Sigmoid colon (tissue), 7 donors: ENCODE results near the gene GPANK1. TPM values are rescaled to one million over a fixed set of nuclear protein-coding genes. Genes with fewer than 3 reads are reported as not detected.

Source experiments
- DNase-seq: peaks from one replicate; pipeline ENCODE4 v3.0.0-alpha.2; 2019
- H3K27ac ChIP-seq, 4 donors: fragments of 200-600 bp; sonication (generic); one replicate each; pipeline ENCODE4 v1.5.1; 2016 to 2019; ENCODE audit warnings: mild to moderate bottlenecking in 1 of 4
- H3K27me3 ChIP-seq, 3 donors: fragments of 200-600 bp; sonication (generic); one replicate each; pipeline ENCODE4 v1.5.1; 2019; ENCODE audit warnings: mild to moderate bottlenecking in 1 of 3
- H3K36me3 ChIP-seq, 4 donors: fragments of 200-600 bp; sonication (generic); one replicate each; pipeline ENCODE4 v1.5.1; 2016 to 2019
- H3K4me1 ChIP-seq, 4 donors: fragments of 200-600 bp; sonication (generic); one replicate each; pipeline ENCODE4 v1.5.1; 2017 to 2019
- H3K4me3 ChIP-seq, 4 donors: fragments of 200-600 bp; sonication (generic); one replicate each; pipeline ENCODE4 v1.5.1; 2017 to 2019; ENCODE audit warnings: mild to moderate bottlenecking in 2 of 4, moderate library complexity in 1 of 4
- H3K9me3 ChIP-seq, 4 donors: fragments of 200-600 bp in 3 of 4; sonication (generic) in 3 of 4; one replicate each; pipeline versions ENCODE4 v1.5.1 to v1.6.1; 2013 to 2019
- EP300 ChIP-seq, 4 donors: sonication (generic); formaldehyde crosslinking; IDR thresholded peaks; one replicate each; pipeline ENCODE4 v1.6.1; 2017; ENCODE audit warnings: antibody characterized with exemption in 4 of 4
- POLR2A ChIP-seq, 2 donors: fragments of 450-650 bp; IDR thresholded peaks; one replicate each; pipeline ENCODE4 v1.6.1; 2016; ENCODE audit warnings: antibody characterized with exemption in 2 of 2, mild to moderate bottlenecking in 2 of 2, moderate library complexity in 2 of 2
- POLR2AphosphoS5 ChIP-seq, 4 donors: sonication (generic); formaldehyde crosslinking; IDR thresholded peaks; one replicate each; pipeline ENCODE4 v1.6.1; 2017; ENCODE audit warnings: antibody characterized with exemption in 4 of 4
- WGBS, 2 donors: extraction: QIAGEN DNeasy Blood & Tissue Kit; methylation state at CpG; one replicate each; pipeline ENCODE4 v1.1.7; 2013; 5-methylcytosine and 5-hydroxymethylcytosine counted together
- intact Hi-C: fragments of 100-400 bp; cut with DNase I; formaldehyde crosslinking; loops from one replicate; pipeline ENCODE4 v1.15.1; 2023
- polyA plus RNA-seq, 3 donors: library from polyadenylated mRNA; stranded (reverse); fragments of 200-250 nt; gene quantifications; one replicate each; pipeline ENCODE4 v1.2.3, GENCODE V29; 2013
- small RNA-seq, 3 donors: library from RNA; depleted of rRNA; stranded (forward); fragments of <200 nt; gene quantifications; one replicate each; pipeline ENCODE3, GENCODE V24; 2016
- total RNA-seq, 4 donors: library from RNA; depleted of rRNA; stranded (reverse); fragments of >200 nt; gene quantifications; one replicate each; pipeline ENCODE4 v1.1.0, GENCODE V29; 2016
- TF ChIP-seq, protein P1 (sequence below), 4 experiments: fragments of 450-650 bp in 3 of 4; fragments of 200-600 bp in 1 of 4; IDR thresholded peaks; one replicate each; pipeline ENCODE4 v1.5.1; 2016 to 2019; ENCODE audit warnings: antibody characterized with exemption in 4 of 4, mild to moderate bottlenecking in 3 of 4, moderate library complexity in 2 of 4
- donor health status: healthy with polysubstance abuse.
- donor health status: Bipolar disorder and iron deficiency.
- donor health status: healthy.

The GPANK1 gene
- total and polyA plus RNA-seq, 7 donors, result 15.3 to 29.6 (median 22.8) TPM

DNA sequence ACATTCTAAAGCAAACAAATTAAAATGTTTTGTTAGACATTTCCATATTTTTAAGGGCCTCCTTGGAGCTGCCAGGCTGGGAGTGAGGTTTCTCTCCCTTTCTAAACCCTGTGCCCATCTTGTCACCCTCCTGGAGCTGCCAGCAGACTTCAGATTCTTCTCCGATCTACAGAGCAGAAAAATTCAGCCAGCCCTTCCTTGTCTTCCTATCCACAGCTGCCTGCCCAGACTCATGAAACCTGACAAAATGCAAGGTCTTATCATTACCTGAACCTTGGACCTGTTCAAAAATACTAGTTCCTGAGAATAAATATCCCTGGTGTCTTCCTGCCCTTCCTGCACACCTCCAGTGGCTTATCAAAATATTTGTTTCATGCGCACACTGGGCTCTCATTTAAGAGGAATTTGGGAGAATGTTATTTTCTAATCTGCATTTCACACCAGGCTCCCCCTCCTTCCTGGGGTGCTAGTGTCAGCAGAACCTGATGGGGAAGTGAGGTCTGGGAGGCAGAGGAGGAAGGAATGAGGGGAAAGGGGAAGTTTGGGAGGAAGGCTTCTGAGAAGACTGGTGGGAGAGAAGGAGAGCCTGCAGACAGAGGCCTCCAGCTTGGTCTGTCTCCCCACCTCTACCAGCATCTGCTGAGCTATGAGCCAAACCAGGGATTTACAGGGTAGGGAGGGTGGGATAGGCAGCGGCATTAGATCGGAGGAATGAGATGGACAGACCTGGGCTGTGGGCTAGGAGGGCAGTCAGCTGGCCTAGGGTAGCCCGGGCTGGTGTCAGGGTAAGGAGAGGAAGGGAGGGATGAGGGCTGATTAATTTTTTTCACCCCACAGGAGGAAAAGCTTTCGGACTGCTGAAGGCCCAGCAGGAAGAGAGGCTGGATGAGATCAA lies 49.9 kb downstream of the GPANK1 start, which contains the start of gene AIF1:
Gene AIF1, plus strand, starts transcription at position 551 of the 895 bp plus-strand sequence. Its CDS starts 96 bp downstream, at position 647.
- TF ChIP-seq POLR2AphosphoS5 (IDR thresholded peaks at IDR 0.05) (no peak), POLR2A (IDR thresholded peaks at IDR 0.05) (no peak), EP300 (IDR thresholded peaks at IDR 0.05) (no peak)
- TF ChIP-seq, protein P1, sequence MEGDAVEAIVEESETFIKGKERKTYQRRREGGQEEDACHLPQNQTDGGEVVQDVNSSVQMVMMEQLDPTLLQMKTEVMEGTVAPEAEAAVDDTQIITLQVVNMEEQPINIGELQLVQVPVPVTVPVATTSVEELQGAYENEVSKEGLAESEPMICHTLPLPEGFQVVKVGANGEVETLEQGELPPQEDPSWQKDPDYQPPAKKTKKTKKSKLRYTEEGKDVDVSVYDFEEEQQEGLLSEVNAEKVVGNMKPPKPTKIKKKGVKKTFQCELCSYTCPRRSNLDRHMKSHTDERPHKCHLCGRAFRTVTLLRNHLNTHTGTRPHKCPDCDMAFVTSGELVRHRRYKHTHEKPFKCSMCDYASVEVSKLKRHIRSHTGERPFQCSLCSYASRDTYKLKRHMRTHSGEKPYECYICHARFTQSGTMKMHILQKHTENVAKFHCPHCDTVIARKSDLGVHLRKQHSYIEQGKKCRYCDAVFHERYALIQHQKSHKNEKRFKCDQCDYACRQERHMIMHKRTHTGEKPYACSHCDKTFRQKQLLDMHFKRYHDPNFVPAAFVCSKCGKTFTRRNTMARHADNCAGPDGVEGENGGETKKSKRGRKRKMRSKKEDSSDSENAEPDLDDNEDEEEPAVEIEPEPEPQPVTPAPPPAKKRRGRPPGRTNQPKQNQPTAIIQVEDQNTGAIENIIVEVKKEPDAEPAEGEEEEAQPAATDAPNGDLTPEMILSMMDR (IDR thresholded peaks at IDR 0.05), result no peak
- no peak for DNase-seq
- Histone ChIP-seq H3K9me3 (no peaks in the 10 kb centered on the region), H3K27ac (peak within 1 kb of the TSS; percentile 14 to 36 (median 24)), H3K36me3 (no peaks in the 10 kb centered on the region), H3K27me3 (no peaks in the 10 kb centered on the region), H3K4me1 (peaks cover 2 to 6% (median 4%) of the 10 kb centered on the region in 4 donors), H3K4me3 (peak within 1 kb of the TSS in 3 of 4 donors; percentile 2 to 29 (median 9))
- 49 to 55% methylated on average over 6 of the region's 6 CpGs for WGBS, 2 donors
- intact Hi-C loops, result no loop called here

- WGBS, 2 donors, result 69 to 70% methylated on average over 8 of the region's 8 CpGs
- H3K27me3 ChIP-seq, result no peaks in the 10 kb centered on the region
- no peak overlapping the region for H3K27ac ChIP-seq
- H3K4me1 ChIP-seq, result peaks cover 0 to under 1% (median under 1%) of the 10 kb centered on the region in 4 donors
- H3K4me3 ChIP-seq, result no peak overlapping the region
- intact Hi-C loops, result no loop called here
- no peaks in the 10 kb centered on the region for H3K9me3 ChIP-seq
- H3K36me3 ChIP-seq, result no peaks in the 10 kb centered on the region
- DNase-seq, result no peak
- TF ChIP-seq POLR2A (IDR thresholded peaks at IDR 0.05) (no peak), EP300 (IDR thresholded peaks at IDR 0.05) (no peak), POLR2AphosphoS5 (IDR thresholded peaks at IDR 0.05) (no peak)
- TF ChIP-seq, protein P1 (IDR thresholded peaks at IDR 0.05), result no peak
These were observed 50.6 kb downstream of the GPANK1 start for GRCh38 chr6:31614075-31614619.

Small RNA genes within 50 kb of the gene (small RNA-seq; reads per million reads assigned to genes)
- gene MIR4646, result 0 reads per million in 3 donors
- gene MIR6832, result 0 reads per million in 3 donors
- gene RF00019, result 0 reads per million in 3 donors
- 1.5 to 4.7 (median 3.4) reads per million in 3 donors for gene SNORA38
- gene UQCRHP1, result 0 reads per million in 3 donors

Other genes with a start within 250 kb of the GPANK1 start
Only the 30 nearest of the 37 such genes appear.
- not detected for gene MCCD1, start 136.0 kb downstream of the GPANK1 start, total RNA-seq
- gene MCCD1, start 136.0 kb downstream of the GPANK1 start, polyA plus RNA-seq, result not detected
- 100 to 1,000 TPM; 211 to 301 (median 239) TPM for gene DDX39B, start 123.0 kb downstream of the GPANK1 start, total RNA-seq
- gene DDX39B, start 123.0 kb downstream of the GPANK1 start, polyA plus RNA-seq, result 100 to 1,000 TPM; 130 to 293 (median 153) TPM
- gene ATP6V1G2, start 118.4 kb downstream of the GPANK1 start, total RNA-seq, result 1 to 10 TPM; 2.8 to 9.1 (median 5.0) TPM
- 1 to 10 TPM in 1 of 3 donors, not detected in 2; 3.0 TPM for gene ATP6V1G2, start 118.4 kb downstream of the GPANK1 start, polyA plus RNA-seq
- gene NFKBIL1, start 117.4 kb downstream of the GPANK1 start, total RNA-seq, result 10 to 100 TPM; 32.5 to 55.1 (median 36.3) TPM
- 10 to 100 TPM; 18.0 to 31.3 (median 25.2) TPM for gene NFKBIL1, start 117.4 kb downstream of the GPANK1 start, polyA plus RNA-seq
- gene LTA, start 92.7 kb downstream of the GPANK1 start, total RNA-seq, result not detected
- gene LTA, start 92.7 kb downstream of the GPANK1 start, polyA plus RNA-seq, result 1 to 10 TPM in 1 of 3 donors, not detected in 2; 3.6 TPM
- gene TNF, start 89.4 kb downstream of the GPANK1 start, total RNA-seq, result under 1 TPM in 1 of 4 donors, not detected in 3; 0.33 TPM
- 1 to 10 TPM in 1 of 3 donors, under 1 TPM in 2; 0.60 to 2.6 (median 0.92) TPM for gene TNF, start 89.4 kb downstream of the GPANK1 start, polyA plus RNA-seq
- 1 to 10 TPM in 1 of 4 donors, under 1 TPM in 2, not detected in 1; 0.66 to 1.9 (median 0.68) TPM for gene LTB, start 82.6 kb downstream of the GPANK1 start, total RNA-seq
- gene LTB, start 82.6 kb downstream of the GPANK1 start, polyA plus RNA-seq, result 10 to 100 TPM in 1 of 3 donors, 1 to 10 TPM in 1, not detected in 1; 2.5 to 90.8 TPM
- 10 to 100 TPM in 2 of 4 donors, 1 to 10 TPM in 2; 1.7 to 19.8 (median 10.2) TPM for gene LST1, start 78.7 kb downstream of the GPANK1 start, total RNA-seq
- 10 to 100 TPM; 17.0 to 34.2 (median 24.7) TPM for gene LST1, start 78.7 kb downstream of the GPANK1 start, polyA plus RNA-seq
- not detected for gene NCR3, start 72.0 kb downstream of the GPANK1 start, total RNA-seq
- gene NCR3, start 72.0 kb downstream of the GPANK1 start, polyA plus RNA-seq, result 1 to 10 TPM in 1 of 3 donors, under 1 TPM in 1, not detected in 1; 0.92 to 3.4 TPM
- 10 to 100 TPM; 12.5 to 59.6 (median 36.9) TPM for gene AIF1, start 49.8 kb downstream of the GPANK1 start, total RNA-seq
- 100 to 1,000 TPM in 2 of 3 donors, 10 to 100 TPM in 1; 61.8 to 133 (median 114) TPM for gene AIF1, start 49.8 kb downstream of the GPANK1 start, polyA plus RNA-seq
- 10 to 100 TPM; 42.1 to 90.8 (median 54.2) TPM for gene PRRC2A, start 44.3 kb downstream of the GPANK1 start, total RNA-seq
- 100 to 1,000 TPM in 1 of 3 donors, 10 to 100 TPM in 2; 28.8 to 109 (median 32.1) TPM for gene PRRC2A, start 44.3 kb downstream of the GPANK1 start, polyA plus RNA-seq
- 100 to 1,000 TPM; 119 to 218 (median 144) TPM for gene BAG6, start 12.3 kb downstream of the GPANK1 start, total RNA-seq
- gene BAG6, start 12.3 kb downstream of the GPANK1 start, polyA plus RNA-seq, result 100 to 1,000 TPM in 2 of 3 donors, 10 to 100 TPM in 1; 99.7 to 231 (median 133) TPM
- 1 to 10 TPM in 3 of 4 donors, not detected in 1; 3.3 to 7.2 (median 3.6) TPM for gene APOM, start 9.1 kb downstream of the GPANK1 start, total RNA-seq
- gene APOM, start 9.1 kb downstream of the GPANK1 start, polyA plus RNA-seq, result 1 to 10 TPM; 2.3 to 3.6 (median 3.6) TPM
- 10 to 100 TPM; 25.0 to 31.3 (median 26.7) TPM for gene C6orf47, start 4.2 kb downstream of the GPANK1 start, total RNA-seq
- gene C6orf47, start 4.2 kb downstream of the GPANK1 start, polyA plus RNA-seq, result 10 to 100 TPM; 22.2 to 32.6 (median 24.5) TPM
- 100 to 1,000 TPM; 188 to 227 (median 209) TPM for gene CSNK2B, start 1.1 kb upstream of the GPANK1 start, total RNA-seq
- gene CSNK2B, start 1.1 kb upstream of the GPANK1 start, polyA plus RNA-seq, result 100 to 1,000 TPM; 198 to 232 (median 206) TPM
- gene LY6G5B, start 5.0 kb upstream of the GPANK1 start, total RNA-seq, result 1 to 10 TPM; 2.8 to 10.0 (median 6.5) TPM
- gene LY6G5B, start 5.0 kb upstream of the GPANK1 start, polyA plus RNA-seq, result 1 to 10 TPM in 1 of 3 donors, under 1 TPM in 1, not detected in 1; 0.60 to 9.1 TPM
- gene LY6G5C, start 16.1 kb upstream of the GPANK1 start, total RNA-seq, result 1 to 10 TPM in 1 of 4 donors, under 1 TPM in 2, not detected in 1; 0.68 to 1.1 (median 0.99) TPM
- gene LY6G5C, start 16.1 kb upstream of the GPANK1 start, polyA plus RNA-seq, result 1 to 10 TPM; 1.8 to 3.2 (median 2.7) TPM
- 10 to 100 TPM; 37.8 to 63.4 (median 51.6) TPM for gene ABHD16A, start 38.3 kb upstream of the GPANK1 start, total RNA-seq
- 10 to 100 TPM; 16.9 to 52.0 (median 17.4) TPM for gene ABHD16A, start 38.3 kb upstream of the GPANK1 start, polyA plus RNA-seq
- gene LY6G6F, start 41.9 kb upstream of the GPANK1 start, total RNA-seq, result not detected
- not detected for gene LY6G6F, start 41.9 kb upstream of the GPANK1 start, polyA plus RNA-seq
- gene LY6G6D, start 50.4 kb upstream of the GPANK1 start, total RNA-seq, result 10 to 100 TPM in 1 of 4 donors, 1 to 10 TPM in 2, not detected in 1; 2.9 to 21.2 (median 6.4) TPM
- gene LY6G6D, start 50.4 kb upstream of the GPANK1 start, polyA plus RNA-seq, result 1 to 10 TPM in 1 of 3 donors, under 1 TPM in 1, not detected in 1; 0.31 to 8.4 TPM
- not detected for gene LY6G6C, start 56.7 kb upstream of the GPANK1 start, total RNA-seq
- gene LY6G6C, start 56.7 kb upstream of the GPANK1 start, polyA plus RNA-seq, result 1 to 10 TPM in 2 of 3 donors, under 1 TPM in 1; 0.07 to 1.2 (median 1.2) TPM
- not detected for gene MPIG6B, start 58.4 kb upstream of the GPANK1 start, total RNA-seq
- under 1 TPM in 1 of 3 donors, not detected in 2; 0.13 TPM for gene MPIG6B, start 58.4 kb upstream of the GPANK1 start, polyA plus RNA-seq
- gene DDAH2, start 64.3 kb upstream of the GPANK1 start, total RNA-seq, result 100 to 1,000 TPM in 2 of 4 donors, 10 to 100 TPM in 2; 86.7 to 146 (median 107) TPM
- gene DDAH2, start 64.3 kb upstream of the GPANK1 start, polyA plus RNA-seq, result 100 to 1,000 TPM; 137 to 340 (median 213) TPM
- 100 to 1,000 TPM; 172 to 251 (median 214) TPM for gene CLIC1, start 71.5 kb upstream of the GPANK1 start, total RNA-seq
- 100 to 1,000 TPM; 623 to 668 (median 634) TPM for gene CLIC1, start 71.5 kb upstream of the GPANK1 start, polyA plus RNA-seq
- gene MSH5, start 75.0 kb upstream of the GPANK1 start, total RNA-seq, result 10 to 100 TPM in 1 of 4 donors, 1 to 10 TPM in 3; 4.2 to 23.5 (median 5.7) TPM
- gene MSH5, start 75.0 kb upstream of the GPANK1 start, polyA plus RNA-seq, result 10 to 100 TPM in 1 of 3 donors, 1 to 10 TPM in 1, not detected in 1; 1.6 to 18.7 TPM
- gene SAPCD1, start 97.7 kb upstream of the GPANK1 start, total RNA-seq, result 1 to 10 TPM in 3 of 4 donors, not detected in 1; 1.8 to 6.5 (median 4.2) TPM
- 1 to 10 TPM in 2 of 3 donors, not detected in 1; 1.2 to 8.7 TPM for gene SAPCD1, start 97.7 kb upstream of the GPANK1 start, polyA plus RNA-seq
- 1 to 10 TPM in 1 of 4 donors, under 1 TPM in 2, not detected in 1; 0.14 to 3.9 (median 0.71) TPM for gene VWA7, start 112.3 kb upstream of the GPANK1 start, total RNA-seq
- gene VWA7, start 112.3 kb upstream of the GPANK1 start, polyA plus RNA-seq, result 1 to 10 TPM; 2.8 to 6.0 (median 3.6) TPM
- gene VARS1, start 130.8 kb upstream of the GPANK1 start, total RNA-seq, result 10 to 100 TPM; 16.0 to 36.2 (median 27.7) TPM
- 10 to 100 TPM in 1 of 3 donors, 1 to 10 TPM in 2; 6.0 to 50.9 (median 6.0) TPM for gene VARS1, start 130.8 kb upstream of the GPANK1 start, polyA plus RNA-seq
- 10 to 100 TPM; 29.6 to 53.5 (median 48.1) TPM for gene LSM2, start 142.0 kb upstream of the GPANK1 start, total RNA-seq
- 10 to 100 TPM; 28.4 to 94.7 (median 49.9) TPM for gene LSM2, start 142.0 kb upstream of the GPANK1 start, polyA plus RNA-seq
- gene HSPA1L, start 150.3 kb upstream of the GPANK1 start, total RNA-seq, result 1 to 10 TPM; 1.1 to 2.3 (median 1.8) TPM
- gene HSPA1L, start 150.3 kb upstream of the GPANK1 start, polyA plus RNA-seq, result 1 to 10 TPM in 1 of 3 donors, under 1 TPM in 2; 0.23 to 1.2 (median 0.60) TPM